T-helper 17 cell (primary cell): ENCODE results near the gene CDK17. TPM values are rescaled to one million over a fixed set of nuclear protein-coding genes. Genes with fewer than 3 reads are reported as not detected.
"Not testable (repeated sequence)": the region's sequence is repeated elsewhere in the genome, so short reads cannot be mapped to it uniquely, and the experiment has no call there.

Experiments used
- ATAC-seq: fragments of 150-1000 bp; cut with Tn5 transposase; 2 replicates; pipeline ENCODE4 v1.10.0; 2021; ENCODE audit warnings: mild to moderate bottlenecking, moderate library complexity
- DNase-seq, 3 donors: peaks; one replicate each; pipeline versions ENCODE4 v3.0.0 to v3.0.0-alpha.2; 2020 to 2021
- H3K9me3 ChIP-seq: one replicate; pipeline ENCODE4 v1.7.0; 2013; ENCODE audit warnings: low read length, mild to moderate bottlenecking; ENCODE audit not compliant: control insufficient read depth, poor library complexity, severe bottlenecking
- H3K27ac Mint-ChIP-seq: one replicate; pipeline ENCODE4 v1.8.0; 2022; ENCODE audit warnings: mild to moderate bottlenecking, moderate library complexity, mixed read lengths
- H3K27me3 Mint-ChIP-seq: one replicate; pipeline ENCODE4 v1.8.0; 2022; ENCODE audit warnings: mixed read lengths
- H3K36me3 Mint-ChIP-seq: one replicate; pipeline ENCODE4 v1.8.0; 2022; ENCODE audit warnings: low read depth, mixed read lengths
- H3K4me1 Mint-ChIP-seq: one replicate; pipeline ENCODE4 v1.8.0; 2022; ENCODE audit warnings: mild to moderate bottlenecking, mixed read lengths
- H3K4me3 Mint-ChIP-seq: one replicate; pipeline ENCODE4 v1.8.0; 2022; ENCODE audit warnings: mild to moderate bottlenecking, moderate library complexity, mixed read lengths
- total RNA-seq, 4 donors: library from RNA in 2 of 4; stranded (reverse) in 2 of 4; gene quantifications; one replicate each; pipeline ENCODE4 v1.2.3 and lab custom pipeline; 2022 to 2026

Gene CDK17
- total RNA-seq, 2 donors from 2014 or later = 123 to 131 TPM

DNA sequence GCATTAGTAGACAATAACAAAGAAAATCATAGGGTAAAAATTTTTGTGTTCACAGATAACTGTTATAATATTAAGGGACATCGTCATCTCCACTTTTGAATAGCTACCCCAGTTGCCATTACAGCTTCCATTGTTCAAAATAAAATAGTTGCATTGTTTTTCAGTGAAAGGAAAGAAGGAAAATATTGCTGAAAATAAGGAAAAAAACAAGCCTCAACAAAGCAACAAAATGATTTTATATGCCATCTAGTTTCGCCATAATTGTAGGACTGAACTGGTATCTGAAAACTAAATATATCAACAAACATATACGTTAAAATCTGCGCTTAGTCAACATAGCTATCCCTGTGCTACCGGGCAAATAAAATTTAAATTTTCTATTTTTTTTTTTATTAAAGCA is 3.3 kb downstream of the CDK17 start:
- H3K27ac Mint-ChIP-seq = peak overlapping the region; percentile 21
- DNase-seq (no peak), ATAC-seq (no peak)
- H3K36me3 Mint-ChIP-seq = peaks cover 2% of the 10 kb centered on the region
- H3K4me3 Mint-ChIP-seq = peak overlapping the region; percentile 63
- peaks cover 37% of the 10 kb centered on the region for H3K4me1 Mint-ChIP-seq
- H3K9me3 ChIP-seq = no peaks in the 10 kb centered on the region
- H3K27me3 Mint-ChIP-seq = no peaks in the 10 kb centered on the region

DNA sequence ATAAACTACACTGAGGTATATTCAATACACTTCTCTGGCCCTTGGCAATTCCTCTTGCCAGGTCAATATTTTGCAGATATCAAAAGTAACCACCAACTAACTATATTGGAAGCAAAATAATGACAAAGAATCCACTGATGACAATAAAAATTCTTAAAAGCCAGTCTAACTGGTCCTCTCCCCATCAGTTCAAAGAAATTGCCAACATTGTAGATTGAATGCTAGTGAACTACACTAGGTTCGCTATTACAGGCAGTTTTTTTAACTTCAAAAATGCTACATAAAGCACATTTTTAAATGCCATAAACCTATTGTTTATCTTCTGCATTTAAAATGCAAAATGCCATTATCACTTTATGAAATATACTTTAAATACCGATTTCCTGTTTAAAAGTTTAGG is 4.0 kb downstream of the CDK17 start:
- no peak overlapping the region for H3K4me3 Mint-ChIP-seq
- H3K9me3 ChIP-seq = no peaks in the 10 kb centered on the region
- peak overlapping the region; percentile 21 for H3K27ac Mint-ChIP-seq
- H3K36me3 Mint-ChIP-seq = peaks cover 6% of the 10 kb centered on the region
- ATAC-seq (no peak), DNase-seq (no peak)
- H3K27me3 Mint-ChIP-seq = no peaks in the 10 kb centered on the region
- peaks cover 32% of the 10 kb centered on the region for H3K4me1 Mint-ChIP-seq

DNA sequence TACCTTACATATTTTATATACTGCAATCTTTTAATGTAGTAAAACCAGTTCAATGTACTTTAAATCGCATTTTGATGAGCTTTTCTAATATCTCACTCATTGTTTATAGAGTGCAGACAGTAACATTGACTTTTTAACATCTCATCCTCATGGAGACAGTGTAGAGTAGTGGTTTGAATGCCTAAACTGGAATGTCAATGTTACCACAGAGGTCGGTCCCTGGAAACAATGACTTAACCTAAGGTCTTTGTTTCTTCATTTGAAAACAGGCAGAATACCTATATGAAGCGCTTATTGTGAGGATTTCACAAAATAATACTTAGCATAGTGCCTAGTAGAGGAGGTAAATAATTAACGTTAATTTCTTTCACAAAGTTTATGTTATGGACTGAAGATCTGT is 5.0 kb downstream of the CDK17 start:
- DNase-seq (no peak), ATAC-seq (no peak)
- peak overlapping the region; percentile 12 for H3K4me3 Mint-ChIP-seq
- H3K27me3 Mint-ChIP-seq = no peaks in the 10 kb centered on the region
- peaks cover 31% of the 10 kb centered on the region for H3K4me1 Mint-ChIP-seq
- peaks cover 6% of the 10 kb centered on the region for H3K36me3 Mint-ChIP-seq
- H3K27ac Mint-ChIP-seq = no peak overlapping the region
- no peaks in the 10 kb centered on the region for H3K9me3 ChIP-seq

DNA sequence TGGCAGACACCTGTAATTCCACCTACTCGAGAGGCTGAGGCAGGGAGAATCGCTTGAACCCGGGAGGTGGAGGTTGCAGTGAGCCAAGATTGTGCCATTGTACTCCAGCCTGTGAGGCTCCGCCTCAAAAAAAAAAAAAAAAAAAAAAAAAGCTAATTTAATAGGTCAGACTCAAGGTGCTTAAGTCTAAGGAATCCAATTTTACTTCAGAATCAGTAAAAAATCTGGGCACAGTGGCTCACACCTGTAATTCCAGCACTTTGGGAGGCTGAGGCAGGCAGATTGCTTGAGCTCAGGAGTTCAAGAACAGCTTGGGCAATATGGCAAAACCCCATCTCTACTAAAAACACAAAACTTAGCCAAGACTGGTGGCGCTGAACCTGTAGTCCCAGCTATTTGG is 7.0 kb downstream of the CDK17 start:
- not testable (repeated sequence) for H3K36me3 Mint-ChIP-seq, ATAC-seq, H3K9me3 ChIP-seq, H3K27ac Mint-ChIP-seq, DNase-seq, H3K27me3 Mint-ChIP-seq, H3K4me3 Mint-ChIP-seq
- H3K4me1 Mint-ChIP-seq = peaks cover 30% of the 10 kb centered on the region

DNA sequence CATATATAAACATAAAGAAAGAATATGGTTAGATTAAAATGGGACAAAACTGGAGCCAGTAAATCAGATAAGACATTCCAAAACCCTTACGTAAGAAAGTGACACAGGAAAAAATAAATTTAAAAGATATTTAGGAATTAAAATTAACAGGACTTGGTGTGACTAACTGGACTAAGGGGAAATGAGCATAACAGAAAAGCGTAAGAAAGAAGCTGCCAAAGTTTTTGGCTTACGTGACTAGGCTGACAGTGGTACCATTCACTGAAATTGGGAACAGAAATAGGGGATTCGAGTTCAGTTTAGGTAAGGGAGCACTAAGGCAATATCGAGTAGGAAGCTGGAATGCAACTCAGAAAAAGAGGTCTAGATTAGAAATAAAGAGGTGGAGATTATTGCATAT is 7.8 kb downstream of the CDK17 start:
- Mint-ChIP-seq H3K27me3 (no peaks in the 10 kb centered on the region), H3K4me1 (peaks cover 31% of the 10 kb centered on the region), H3K36me3 (peaks cover 6% of the 10 kb centered on the region), H3K4me3 (no peak overlapping the region), H3K27ac (no peak overlapping the region)
- DNase-seq (no peak), ATAC-seq (no peak)
- no peaks in the 10 kb centered on the region for H3K9me3 ChIP-seq

DNA sequence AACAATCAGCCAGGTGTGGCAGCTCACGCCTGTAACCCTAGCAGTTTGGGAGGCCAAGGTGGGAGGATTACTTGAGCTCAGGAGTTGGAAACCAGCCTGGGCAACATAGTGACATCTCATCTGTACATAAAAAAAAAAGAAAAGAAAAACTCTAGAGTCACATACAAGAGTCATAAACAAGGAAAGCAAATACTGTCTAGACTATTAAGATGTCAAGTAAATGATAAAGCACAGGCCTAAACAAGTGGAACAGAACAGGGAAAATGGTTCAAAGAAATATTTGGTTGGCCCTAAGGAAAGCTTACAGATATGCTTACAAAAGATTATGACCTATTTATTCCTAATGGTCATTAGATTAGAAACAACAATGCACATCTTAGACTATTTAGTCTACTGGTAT is 12.3 kb downstream of the CDK17 start:
- Mint-ChIP-seq H3K36me3 (peaks cover 6% of the 10 kb centered on the region), H3K4me1 (peaks cover 41% of the 10 kb centered on the region), H3K27me3 (no peaks in the 10 kb centered on the region), H3K27ac (no peak overlapping the region), H3K4me3 (no peak overlapping the region)
- DNase-seq (no peak), ATAC-seq (no peak)
- H3K9me3 ChIP-seq = no peaks in the 10 kb centered on the region

DNA sequence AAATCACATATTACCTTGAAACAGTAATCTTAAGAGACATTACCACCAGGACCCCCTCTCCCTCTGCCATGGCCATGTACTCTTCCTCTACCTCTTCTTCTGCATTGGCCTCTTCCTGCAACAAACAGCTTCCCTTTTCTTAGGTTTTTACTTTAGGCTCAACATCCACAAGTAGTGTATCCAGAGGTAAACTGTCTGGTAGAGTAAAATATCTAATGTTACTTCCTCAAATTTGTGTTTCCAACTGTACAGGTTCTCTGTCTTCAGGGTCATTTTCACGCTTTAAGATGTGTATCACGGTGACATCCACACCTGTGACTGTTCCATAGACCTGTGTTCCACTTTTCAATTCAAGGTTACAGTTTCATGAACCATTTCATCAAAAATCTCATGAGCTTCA is 13.4 kb downstream of the CDK17 start:
- DNase-seq = no peak
- H3K27ac Mint-ChIP-seq = peak overlapping the region; percentile 47
- H3K4me1 Mint-ChIP-seq = peaks cover 45% of the 10 kb centered on the region
- ATAC-seq = no peak
- H3K27me3 Mint-ChIP-seq = no peaks in the 10 kb centered on the region
- no peak overlapping the region for H3K4me3 Mint-ChIP-seq
- H3K9me3 ChIP-seq = no peaks in the 10 kb centered on the region
- H3K36me3 Mint-ChIP-seq = peaks cover 5% of the 10 kb centered on the region

DNA sequence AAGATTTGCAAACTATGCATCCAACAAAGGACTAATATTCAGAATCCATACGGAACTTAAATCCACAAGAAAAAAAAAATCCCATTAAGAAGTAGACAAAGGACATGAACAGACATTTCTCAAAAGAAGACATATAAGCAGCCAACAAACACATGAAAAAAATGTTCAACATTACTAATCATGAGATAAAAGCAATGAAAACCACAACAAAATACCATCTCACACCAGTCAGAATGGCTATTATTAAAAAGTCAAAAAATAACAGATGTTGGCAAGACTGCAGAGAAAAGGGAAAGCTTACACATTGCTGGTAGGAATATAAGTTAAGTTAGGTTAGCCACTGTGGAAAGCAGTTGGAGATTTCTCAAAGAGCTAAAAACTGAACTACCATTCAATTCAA is 16.2 kb downstream of the CDK17 start:
- Mint-ChIP-seq H3K27me3 (no peaks in the 10 kb centered on the region), H3K4me3 (peak overlapping the region; percentile 25), H3K4me1 (peaks cover 47% of the 10 kb centered on the region), H3K36me3 (peaks cover 2% of the 10 kb centered on the region), H3K27ac (peak overlapping the region; percentile 2)
- ATAC-seq (no peak), DNase-seq (no peak)
- H3K9me3 ChIP-seq = no peaks in the 10 kb centered on the region

DNA sequence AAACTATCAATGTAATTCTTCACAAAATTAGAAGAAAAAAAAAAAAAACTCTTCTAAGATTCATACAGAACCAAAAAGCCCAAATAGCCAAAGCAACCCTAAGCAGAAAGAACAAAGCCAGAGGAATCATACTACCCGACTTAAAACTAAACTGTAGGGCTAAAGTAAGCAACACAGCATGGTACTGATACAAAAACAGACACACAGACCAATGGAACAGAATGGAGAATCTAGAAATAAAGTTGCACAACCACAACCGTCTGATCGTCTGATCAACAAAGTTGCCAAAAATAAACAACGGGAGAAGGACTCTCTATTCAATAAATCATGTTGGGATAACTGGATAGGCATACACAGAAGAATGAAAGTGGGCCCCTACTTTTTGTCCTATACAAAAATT is 16.9 kb downstream of the CDK17 start:
- DNase-seq (no peak), ATAC-seq (no peak)
- peaks cover 47% of the 10 kb centered on the region for H3K4me1 Mint-ChIP-seq
- peak overlapping the region; percentile 25 for H3K4me3 Mint-ChIP-seq
- H3K36me3 Mint-ChIP-seq = peaks cover 2% of the 10 kb centered on the region
- H3K27me3 Mint-ChIP-seq = no peaks in the 10 kb centered on the region
- peak overlapping the region; percentile 2 for H3K27ac Mint-ChIP-seq
- H3K9me3 ChIP-seq = no peaks in the 10 kb centered on the region

DNA sequence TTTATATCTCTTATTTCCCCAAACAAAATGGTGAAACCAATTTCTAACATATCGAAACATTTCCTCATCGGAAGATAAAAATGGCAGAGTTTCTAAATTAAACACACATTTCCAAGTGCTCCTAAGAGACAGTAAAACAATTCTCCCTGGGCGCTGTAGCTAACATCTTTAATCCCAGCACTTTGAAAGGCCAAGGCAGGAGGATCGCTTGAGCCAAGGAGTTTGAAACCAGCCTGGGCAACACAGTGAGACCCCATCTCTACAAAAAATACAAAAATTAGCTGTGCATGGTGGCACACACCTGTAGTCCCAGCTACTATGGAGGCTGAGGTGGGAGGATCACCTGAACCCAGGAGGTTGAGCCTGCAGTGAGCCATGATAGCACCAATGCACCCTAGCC is 20.5 kb downstream of the CDK17 start:
- H3K4me3 Mint-ChIP-seq, H3K9me3 ChIP-seq, H3K27me3 Mint-ChIP-seq, H3K27ac Mint-ChIP-seq, ATAC-seq, DNase-seq, H3K36me3 Mint-ChIP-seq: not testable (repeated sequence)
- H3K4me1 Mint-ChIP-seq = peaks cover 58% of the 10 kb centered on the region

DNA sequence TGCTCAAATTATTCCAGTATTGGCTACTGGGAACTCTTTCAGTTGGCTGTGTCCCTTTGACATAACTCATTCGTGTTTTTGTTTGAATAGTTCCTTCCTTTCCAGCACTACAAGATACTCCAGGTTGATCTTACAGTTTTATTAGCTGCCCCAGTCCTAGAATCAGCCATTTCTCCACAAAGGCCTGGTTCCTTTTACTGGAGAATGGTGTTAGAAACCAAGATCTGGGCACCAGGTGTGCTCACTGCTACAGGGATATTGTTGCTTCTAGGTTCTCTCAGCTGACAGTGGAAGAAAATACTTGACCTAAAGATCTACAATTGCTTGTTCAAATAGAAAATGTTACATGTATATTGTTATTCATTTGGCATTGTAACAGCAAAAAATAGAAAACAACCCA is 21.9 kb downstream of the CDK17 start:
- ATAC-seq (no peak), DNase-seq (no peak)
- Mint-ChIP-seq H3K27ac (peak overlapping the region; percentile 93), H3K27me3 (no peaks in the 10 kb centered on the region), H3K4me3 (no peak overlapping the region), H3K4me1 (peaks cover 59% of the 10 kb centered on the region), H3K36me3 (peaks cover 2% of the 10 kb centered on the region)
- H3K9me3 ChIP-seq = no peaks in the 10 kb centered on the region

DNA sequence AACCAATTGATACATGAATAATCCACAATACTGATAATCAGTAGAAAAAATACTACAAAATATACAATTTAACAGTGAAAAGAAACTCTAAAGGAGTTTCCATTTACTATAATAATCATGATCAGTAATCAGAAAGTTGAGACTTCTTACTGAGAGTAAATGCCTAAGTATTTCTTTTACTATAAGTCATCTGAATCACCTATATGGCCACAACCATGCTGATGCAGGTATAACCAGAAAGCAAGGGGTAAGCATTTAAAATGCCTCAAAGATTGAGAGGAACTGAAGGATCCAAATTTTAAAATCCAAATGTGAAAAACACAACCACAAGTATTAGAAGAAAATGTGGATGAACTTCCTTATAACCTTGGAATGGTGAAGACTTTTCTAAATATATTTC is 23.4 kb downstream of the CDK17 start:
- no peak overlapping the region for H3K4me3 Mint-ChIP-seq

DNA sequence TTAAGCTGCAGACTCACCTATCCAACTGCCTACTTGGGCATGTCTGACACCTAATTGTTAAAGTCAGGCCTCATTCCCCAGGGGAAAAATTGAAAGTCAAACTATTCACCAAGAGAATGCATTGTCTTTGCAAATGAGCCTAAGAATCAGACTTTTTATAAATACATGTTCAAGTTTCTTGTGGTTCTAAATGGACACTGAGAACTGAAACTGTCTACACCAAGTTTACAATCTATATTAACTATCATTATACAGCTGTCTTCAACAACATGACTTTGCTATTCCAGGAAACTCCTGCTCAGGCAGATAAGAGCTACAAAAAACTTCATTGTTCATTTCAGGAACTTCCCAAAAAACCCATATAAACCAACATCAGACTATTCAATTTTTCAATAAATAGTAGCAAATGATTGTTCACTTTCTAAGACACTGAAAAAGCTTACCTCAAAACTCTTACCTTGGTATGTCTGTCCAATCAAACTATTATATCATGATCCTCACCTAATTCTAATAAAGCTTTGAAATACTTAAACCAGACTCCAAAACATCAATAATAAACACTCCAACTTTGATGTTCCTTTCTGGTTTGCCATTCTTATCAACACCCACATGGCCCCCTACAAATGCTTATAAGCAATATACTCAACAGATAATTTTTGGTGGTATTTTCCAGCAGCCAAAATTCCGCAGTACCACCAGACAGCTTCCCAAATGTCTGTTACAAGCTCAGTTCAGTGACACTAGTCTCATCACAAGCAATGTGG is 24.2 kb downstream of the CDK17 start:
- H3K36me3 Mint-ChIP-seq = no peaks in the 10 kb centered on the region
- peak overlapping the region; percentile 93 for H3K27ac Mint-ChIP-seq
- peaks cover 60% of the 10 kb centered on the region for H3K4me1 Mint-ChIP-seq

More for the DNA sequence above, 23.4 kb downstream of the CDK17 start:
- ATAC-seq (no peak), DNase-seq (no peak)
- Mint-ChIP-seq H3K27ac (peak overlapping the region; percentile 93), H3K27me3 (no peaks in the 10 kb centered on the region), H3K36me3 (no peaks in the 10 kb centered on the region), H3K4me1 (peaks cover 55% of the 10 kb centered on the region)
- H3K9me3 ChIP-seq = no peaks in the 10 kb centered on the region

DNA sequence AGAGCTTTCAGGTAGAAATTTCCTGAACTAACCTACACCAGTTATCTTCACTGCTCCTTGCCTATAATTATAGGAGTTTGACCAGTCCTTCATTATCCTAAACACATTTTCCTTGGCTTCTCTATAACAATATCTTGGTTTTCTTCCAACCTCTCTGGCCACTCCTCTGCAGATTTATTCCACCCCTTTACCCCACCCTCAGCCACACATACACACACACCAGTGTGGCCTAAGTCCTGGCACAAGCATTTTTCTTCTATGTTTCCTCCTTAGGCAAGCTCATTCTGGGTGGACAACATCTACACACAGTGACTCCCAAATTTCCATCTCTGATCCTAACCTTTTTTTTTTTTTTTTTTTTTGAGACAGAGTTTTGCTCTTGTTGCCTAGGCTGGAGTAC is 25.1 kb downstream of the CDK17 start:
- H3K27me3 Mint-ChIP-seq = no peaks in the 10 kb centered on the region
- no peaks in the 10 kb centered on the region for H3K9me3 ChIP-seq
- ATAC-seq = no peak
- peaks cover 54% of the 10 kb centered on the region for H3K4me1 Mint-ChIP-seq
- no peak for DNase-seq
- peak overlapping the region; percentile 93 for H3K27ac Mint-ChIP-seq
- no peaks in the 10 kb centered on the region for H3K36me3 Mint-ChIP-seq
- H3K4me3 Mint-ChIP-seq = no peak overlapping the region

More for the DNA sequence above, 24.2 kb downstream of the CDK17 start:
- ATAC-seq = no peak
- DNase-seq = no peak
- Mint-ChIP-seq H3K4me3 (peak overlapping the region; percentile 43), H3K27me3 (no peaks in the 10 kb centered on the region)
- no peaks in the 10 kb centered on the region for H3K9me3 ChIP-seq
